Immature natural killer cell (primary cell): Measurements from ENCODE around the gene PLCH1. TPM values are rescaled to one million over a fixed set of nuclear protein-coding genes. Genes with fewer than 3 reads are reported as not detected.

Experiments
- DNase-seq, 3 donors: peaks; one replicate each; pipeline ENCODE4 v3.0.0; 2022; ENCODE audit warnings: mixed read lengths in 1 of 3
- H3K27ac Mint-ChIP-seq, 6 donors: one replicate each; pipeline ENCODE4 v1.8.0; 2020; ENCODE audit warnings: mixed read lengths in 6 of 6, mild to moderate bottlenecking in 5 of 6, inconsistent platforms in 4 of 6, moderate library complexity in 3 of 6
- H3K27me3 Mint-ChIP-seq, 3 donors: one replicate each; pipeline ENCODE4 v1.8.0; 2020 to 2021; ENCODE audit warnings: low read depth in 3 of 3, mild to moderate bottlenecking in 3 of 3, mixed read lengths in 3 of 3, moderate library complexity in 3 of 3, inconsistent platforms in 1 of 3
- H3K36me3 Mint-ChIP-seq, 3 donors: one replicate each; pipeline ENCODE4 v1.8.0; 2020; ENCODE audit warnings: mixed read lengths in 3 of 3, inconsistent platforms in 2 of 3, mild to moderate bottlenecking in 2 of 3
- H3K4me1 Mint-ChIP-seq, 2 donors: one replicate each; pipeline ENCODE4 v1.8.0; 2020; ENCODE audit warnings: inconsistent platforms in 2 of 2, mild to moderate bottlenecking in 2 of 2, mixed read lengths in 2 of 2, moderate library complexity in 1 of 2
- H3K4me3 Mint-ChIP-seq, 5 donors: one replicate each; pipeline ENCODE4 v1.8.0; 2020; ENCODE audit warnings: mild to moderate bottlenecking in 5 of 5, mixed read lengths in 5 of 5, inconsistent platforms in 3 of 5, moderate library complexity in 3 of 5
- H3K9me3 Mint-ChIP-seq, 6 donors: one replicate each; pipeline ENCODE4 v1.8.0; 2020; ENCODE audit warnings: mild to moderate bottlenecking in 6 of 6, mixed read lengths in 6 of 6, inconsistent platforms in 4 of 6, moderate library complexity in 3 of 6
- polyA plus RNA-seq, 3 donors: library from polyadenylated mRNA; unstranded; fragments of 300-500 nt; fragmentation: Illumina TruSeq; gene quantifications; one replicate each; pipeline ENCODE4 v1.2.3, GENCODE V29; 2021

Gene PLCH1
- polyA plus RNA-seq, 3 donors from 2014 or later, result 0.11 TPM; not detected in 2

- DNase-seq, result no peak
- Mint-ChIP-seq H3K9me3 (no peaks in the 10 kb centered on the region), H3K27ac (no peak overlapping the region), H3K36me3 (no peaks in the 10 kb centered on the region), H3K4me3 (no peak overlapping the region), H3K27me3 (peaks cover 0 to 4% (median 3%) of the 10 kb centered on the region in 3 donors), H3K4me1 (no peaks in the 10 kb centered on the region)
These were observed 391.9 kb downstream of the PLCH1 start for GRCh38 chr3:155352900-155353490.

- H3K27me3 Mint-ChIP-seq, result peaks cover 0 to 3% (median 2%) of the 10 kb centered on the region in 3 donors
- H3K27ac Mint-ChIP-seq, result no peak overlapping the region
- H3K36me3 Mint-ChIP-seq, result no peaks in the 10 kb centered on the region
- H3K9me3 Mint-ChIP-seq, result no peaks in the 10 kb centered on the region
- no peak for DNase-seq
- H3K4me1 Mint-ChIP-seq, result no peaks in the 10 kb centered on the region
- H3K4me3 Mint-ChIP-seq, result no peak overlapping the region
These were observed 394.3 kb downstream of the PLCH1 start for GRCh38 chr3:155350571-155350970.

GRCh38 chr3:155347901-155348300 lies 397.0 kb downstream of the PLCH1 start:
- Mint-ChIP-seq H3K27me3 (peaks cover 0 to 3% (median 0%) of the 10 kb centered on the region in 3 donors), H3K4me3 (no peak overlapping the region), H3K27ac (no peak overlapping the region), H3K36me3 (no peaks in the 10 kb centered on the region), H3K9me3 (peaks cover 0 to 3% (median 0%) of the 10 kb centered on the region in 6 donors), H3K4me1 (no peaks in the 10 kb centered on the region)
- no peak for DNase-seq

- DNase-seq, result no peak
- H3K36me3 Mint-ChIP-seq, result no peaks in the 10 kb centered on the region
- H3K27me3 Mint-ChIP-seq, result no peaks in the 10 kb centered on the region
- H3K27ac Mint-ChIP-seq, result no peak overlapping the region
- H3K4me3 Mint-ChIP-seq, result no peak overlapping the region
- peaks cover 0 to 3% (median under 1%) of the 10 kb centered on the region in 6 donors for H3K9me3 Mint-ChIP-seq
- peaks cover 0 to 3% of the 10 kb centered on the region in 2 donors for H3K4me1 Mint-ChIP-seq
These were observed 402.5 kb downstream of the PLCH1 start for GRCh38 chr3:155342344-155342743.

GRCh38 chr3:155339052-155339451 lies 405.8 kb downstream of the PLCH1 start:
- no peaks in the 10 kb centered on the region for H3K36me3 Mint-ChIP-seq
- DNase-seq, result no peak
- no peaks in the 10 kb centered on the region for H3K27me3 Mint-ChIP-seq
- no peak overlapping the region for H3K4me3 Mint-ChIP-seq
- peaks cover 0 to 2% (median 0%) of the 10 kb centered on the region in 6 donors for H3K9me3 Mint-ChIP-seq
- H3K4me1 Mint-ChIP-seq, result peaks cover 13 to 22% of the 10 kb centered on the region in 2 donors
- no peak overlapping the region for H3K27ac Mint-ChIP-seq

GRCh38 chr3:155335724-155336354 lies 409.0 kb downstream of the PLCH1 start:
- peaks cover 13 to 23% of the 10 kb centered on the region in 2 donors for H3K4me1 Mint-ChIP-seq
- no peak overlapping the region for H3K4me3 Mint-ChIP-seq
- H3K9me3 Mint-ChIP-seq, result peaks cover 0 to 2% (median 0%) of the 10 kb centered on the region in 6 donors
- peak overlapping the region in 1 of 6 donors; percentile 47 for H3K27ac Mint-ChIP-seq
- H3K36me3 Mint-ChIP-seq, result no peaks in the 10 kb centered on the region
- H3K27me3 Mint-ChIP-seq, result no peaks in the 10 kb centered on the region
- DNase-seq, result no peak

GRCh38 chr3:155334914-155335723 lies 409.8 kb downstream of the PLCH1 start:
- Mint-ChIP-seq H3K4me1 (peaks cover 13 to 23% of the 10 kb centered on the region in 2 donors), H3K9me3 (peaks cover 0 to 2% (median 0%) of the 10 kb centered on the region in 6 donors), H3K4me3 (peak overlapping the region in 3 of 5 donors; percentile 6 to 40 (median 22)), H3K27ac (peak overlapping the region in 3 of 6 donors; percentile 15 to 24 (median 18)), H3K27me3 (no peaks in the 10 kb centered on the region), H3K36me3 (no peaks in the 10 kb centered on the region)
- peak; percentile 3 to 20 (median 11) for DNase-seq

GRCh38 chr3:155334215-155334913 lies 410.5 kb downstream of the PLCH1 start:
- no peak for DNase-seq
- Mint-ChIP-seq H3K36me3 (no peaks in the 10 kb centered on the region), H3K4me1 (peaks cover 13 to 23% of the 10 kb centered on the region in 2 donors), H3K9me3 (no peaks in the 10 kb centered on the region), H3K27me3 (no peaks in the 10 kb centered on the region), H3K4me3 (peak overlapping the region in 2 of 5 donors; percentile 17 to 22), H3K27ac (peak overlapping the region in 3 of 6 donors; percentile 15 to 24 (median 18))

GRCh38 chr3:155332716-155333115 lies 412.2 kb downstream of the PLCH1 start:
- DNase-seq, result no peak
- Mint-ChIP-seq H3K9me3 (no peaks in the 10 kb centered on the region), H3K36me3 (no peaks in the 10 kb centered on the region), H3K4me1 (peaks cover 11 to 23% of the 10 kb centered on the region in 2 donors), H3K27ac (no peak overlapping the region), H3K27me3 (no peaks in the 10 kb centered on the region), H3K4me3 (no peak overlapping the region)

- Mint-ChIP-seq H3K27ac (no peak overlapping the region), H3K36me3 (no peaks in the 10 kb centered on the region), H3K4me1 (peaks cover 10 to 21% of the 10 kb centered on the region in 2 donors), H3K4me3 (no peak overlapping the region), H3K9me3 (no peaks in the 10 kb centered on the region), H3K27me3 (no peaks in the 10 kb centered on the region)
- no peak for DNase-seq
These were observed 413.8 kb downstream of the PLCH1 start for GRCh38 chr3:155331078-155331477.

- no peaks in the 10 kb centered on the region for H3K9me3 Mint-ChIP-seq
- no peak for DNase-seq
- H3K36me3 Mint-ChIP-seq, result no peaks in the 10 kb centered on the region
- no peak overlapping the region for H3K27ac Mint-ChIP-seq
- no peaks in the 10 kb centered on the region for H3K27me3 Mint-ChIP-seq
- no peak overlapping the region for H3K4me3 Mint-ChIP-seq
- H3K4me1 Mint-ChIP-seq, result peaks cover 7 to 14% of the 10 kb centered on the region in 2 donors
These were observed 414.5 kb downstream of the PLCH1 start for GRCh38 chr3:155330370-155330769.

- Mint-ChIP-seq H3K27ac (no peak overlapping the region), H3K9me3 (no peaks in the 10 kb centered on the region), H3K36me3 (no peaks in the 10 kb centered on the region), H3K4me1 (peaks cover 0 to 6% of the 10 kb centered on the region in 2 donors), H3K4me3 (no peak overlapping the region), H3K27me3 (no peaks in the 10 kb centered on the region)
- DNase-seq, result no peak
These were observed 415.3 kb downstream of the PLCH1 start for GRCh38 chr3:155329513-155330048.

GRCh38 chr3:155327871-155328270 lies 417.0 kb downstream of the PLCH1 start:
- Mint-ChIP-seq H3K4me3 (no peak overlapping the region), H3K4me1 (no peaks in the 10 kb centered on the region), H3K27ac (no peak overlapping the region), H3K9me3 (no peaks in the 10 kb centered on the region), H3K36me3 (no peaks in the 10 kb centered on the region), H3K27me3 (peaks cover 0 to 3% (median 0%) of the 10 kb centered on the region in 3 donors)
- no peak for DNase-seq
